GM18502 (cell line): Measurements from ENCODE around the gene POU5F2.

Experiments used
- ATAC-seq: cut with Tn5 transposase; IDR thresholded peaks from one replicate; pipeline ENCODE4 v1.9.1; 2021; ENCODE audit warnings: mild to moderate bottlenecking; ENCODE audit not compliant: unreplicated experiment, poor library complexity

POU5F2 gene

GRCh38 chr5:93721071-93721470 is 20.3 kb downstream of the POU5F2 start:
- no peak for ATAC-seq

- no peak for ATAC-seq
Observed at GRCh38 chr5:93717162-93717561, 24.2 kb downstream of the POU5F2 start.

DNA sequence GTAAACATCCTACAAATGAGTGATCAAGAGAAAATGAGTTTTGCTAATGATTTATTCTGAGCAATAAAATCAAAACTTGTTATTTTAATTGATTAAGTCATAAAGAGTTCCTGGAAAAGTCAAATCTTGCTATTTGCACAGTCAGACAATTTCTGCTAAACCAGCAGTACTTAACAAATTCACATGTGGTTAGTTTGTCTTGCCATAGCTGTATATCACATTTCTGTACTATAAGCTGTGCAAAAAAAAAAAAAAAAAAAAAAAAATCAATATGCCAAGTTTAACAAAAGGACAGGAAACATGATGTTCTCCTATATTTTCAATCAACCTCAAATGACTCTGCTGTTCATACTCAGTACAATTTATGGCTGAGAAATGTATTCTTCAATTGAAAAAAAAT is 24.9 kb downstream of the POU5F2 start:
- no peak for ATAC-seq

- no peak for ATAC-seq
Observed at GRCh38 chr5:93715761-93716160, 25.6 kb downstream of the POU5F2 start.

- ATAC-seq = no peak
Observed at GRCh38 chr5:93715327-93715726, 26.1 kb downstream of the POU5F2 start.

DNA sequence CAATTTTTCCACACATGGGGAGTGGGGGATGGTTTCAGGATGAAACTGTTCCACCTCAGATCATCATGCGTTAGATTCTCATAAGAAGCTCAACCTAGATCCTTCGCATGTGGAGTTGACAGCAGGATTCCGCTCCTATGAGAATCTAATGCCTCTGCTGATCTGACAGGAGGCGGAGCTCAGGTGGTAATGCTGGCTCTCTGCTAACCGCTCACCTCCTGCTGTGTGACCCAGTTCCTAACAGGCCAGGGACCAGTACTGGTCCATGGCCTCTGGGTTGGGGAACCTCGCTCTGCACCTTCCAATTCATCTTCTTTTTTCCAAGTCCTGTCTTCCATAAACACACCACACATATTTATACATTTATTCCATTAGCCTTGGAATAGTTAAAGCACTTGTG is 33.0 kb downstream of the POU5F2 start:
- no peak for ATAC-seq

- ATAC-seq = no peak
Observed at GRCh38 chr5:93705896-93706295, 35.5 kb downstream of the POU5F2 start.

DNA sequence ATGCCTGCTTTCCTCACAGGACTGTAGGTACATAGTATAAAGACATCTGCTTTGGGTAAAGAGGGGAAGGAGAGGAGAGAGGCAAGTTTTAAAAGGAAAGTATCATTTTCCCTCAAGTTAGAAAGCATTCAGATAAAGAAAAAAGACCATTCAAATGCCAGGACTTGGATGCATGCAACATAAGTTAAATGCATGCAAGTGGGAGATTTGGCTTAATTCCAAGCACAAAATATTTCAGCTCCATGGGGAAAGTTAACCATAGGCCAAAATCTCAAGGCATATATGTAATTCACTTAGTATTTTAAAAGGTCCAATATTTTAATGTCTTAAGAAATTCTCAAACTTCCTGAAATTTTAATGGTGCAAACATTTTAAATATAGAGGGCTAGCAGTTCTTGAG is 36.4 kb downstream of the POU5F2 start:
- no peak for ATAC-seq

DNA sequence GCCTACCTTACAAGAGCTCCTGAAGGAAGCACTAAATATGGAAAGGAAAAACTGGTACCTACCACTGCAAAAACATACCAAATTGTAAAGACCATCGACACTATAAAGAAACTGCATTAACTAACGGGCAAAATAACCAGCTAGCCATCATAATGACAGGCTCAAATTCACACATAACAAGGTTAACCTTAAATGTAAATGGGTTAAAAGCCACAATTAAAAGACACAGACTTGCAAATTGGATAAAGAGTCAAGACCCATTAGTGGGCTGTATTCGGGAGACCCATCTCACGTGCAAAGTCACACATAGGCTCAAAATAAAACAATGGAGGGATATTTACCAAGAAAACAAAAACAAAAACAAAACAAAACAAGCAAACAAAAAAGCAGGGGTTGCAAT is 49.4 kb downstream of the POU5F2 start:
- no peak for ATAC-seq
